GM12891 (cell line): ENCODE data around the gene BCDIN3D.
A peak's percentile ranks its signal among the peaks of the same experiment; 100 is the strongest.

Experiments used
- DNase-seq: peaks from one replicate; pipeline ENCODE4 v3.0.0; 2011; ENCODE audit warnings: low spot score; ENCODE audit not compliant: insufficient read length
- FAIRE-seq: peaks from 2 replicates; lab custom pipeline; 2011; peaks lifted over from hg19 to GRCh38; lab: Jason Lieb, UNC
- PAX5 ChIP-seq: IDR thresholded peaks from 2 replicates; pipeline ENCODE4 v1.6.1; 2011; ENCODE audit warnings: low read length, moderate library complexity, mild to moderate bottlenecking; ENCODE audit not compliant: insufficient read depth, severe bottlenecking
- POLR2A ChIP-seq: IDR thresholded peaks from 2 replicates; pipeline ENCODE4 v1.6.1; 2011; ENCODE audit warnings: low read depth, low read length, control low read depth
- POLR2AphosphoS5 ChIP-seq: IDR thresholded peaks from 2 replicates; pipeline ENCODE4 v1.6.1; 2011; ENCODE audit warnings: low read depth, low read length, control low read depth
- POU2F2 ChIP-seq: IDR thresholded peaks from 2 replicates; pipeline ENCODE4 v1.6.1; 2011; ENCODE audit warnings: low read depth, mild to moderate bottlenecking, control low read depth, low read length, moderate library complexity
- SPI1 ChIP-seq: IDR thresholded peaks from 2 replicates; pipeline ENCODE4 v1.6.1; 2011; ENCODE audit warnings: low read depth, low read length, control low read depth
- TAF1 ChIP-seq: IDR thresholded peaks from 2 replicates; pipeline ENCODE4 v1.6.1; 2011; ENCODE audit warnings: low read depth, low read length, control low read depth

The BCDIN3D gene

DNA sequence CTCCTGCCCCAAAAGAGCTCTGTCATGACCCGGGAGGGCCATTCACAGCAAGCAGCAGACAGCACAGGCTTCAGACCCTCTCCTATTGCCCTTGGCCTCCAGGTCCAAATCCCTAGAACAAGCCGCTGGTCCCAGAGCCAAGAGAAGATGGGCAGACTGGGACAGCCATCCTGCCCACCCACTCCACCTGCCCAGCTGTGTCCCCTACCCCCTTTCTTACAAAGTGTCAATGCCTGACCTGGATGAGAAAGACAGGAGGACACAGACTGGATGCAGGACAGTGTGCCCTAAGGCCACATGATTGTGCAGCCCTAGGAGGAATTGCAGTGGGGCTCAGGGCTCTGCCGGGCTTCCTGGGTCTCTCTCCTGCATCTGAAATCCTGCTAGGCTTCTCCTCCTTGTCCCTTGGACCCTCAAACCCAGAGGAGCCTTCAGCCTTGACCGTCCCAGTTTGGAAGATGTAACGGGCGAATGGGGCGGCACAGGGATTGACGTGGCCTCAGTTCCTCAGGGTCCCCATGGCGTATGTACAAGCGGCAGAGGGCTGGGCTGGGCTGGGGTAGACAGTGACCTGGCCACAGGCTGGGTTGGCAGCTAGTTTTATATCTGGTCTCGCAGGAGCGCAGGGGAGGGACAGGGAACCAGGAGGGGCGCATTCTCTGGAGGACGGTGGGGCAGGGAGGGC, 27.1 kb upstream of the BCDIN3D start:
- TF ChIP-seq POLR2A (no peak), PAX5 (no peak), POU2F2 (no peak), POLR2AphosphoS5 (no peak), SPI1 (no peak), TAF1 (no peak)
- DNase-seq (no peak), FAIRE-seq (no peak)

DNA sequence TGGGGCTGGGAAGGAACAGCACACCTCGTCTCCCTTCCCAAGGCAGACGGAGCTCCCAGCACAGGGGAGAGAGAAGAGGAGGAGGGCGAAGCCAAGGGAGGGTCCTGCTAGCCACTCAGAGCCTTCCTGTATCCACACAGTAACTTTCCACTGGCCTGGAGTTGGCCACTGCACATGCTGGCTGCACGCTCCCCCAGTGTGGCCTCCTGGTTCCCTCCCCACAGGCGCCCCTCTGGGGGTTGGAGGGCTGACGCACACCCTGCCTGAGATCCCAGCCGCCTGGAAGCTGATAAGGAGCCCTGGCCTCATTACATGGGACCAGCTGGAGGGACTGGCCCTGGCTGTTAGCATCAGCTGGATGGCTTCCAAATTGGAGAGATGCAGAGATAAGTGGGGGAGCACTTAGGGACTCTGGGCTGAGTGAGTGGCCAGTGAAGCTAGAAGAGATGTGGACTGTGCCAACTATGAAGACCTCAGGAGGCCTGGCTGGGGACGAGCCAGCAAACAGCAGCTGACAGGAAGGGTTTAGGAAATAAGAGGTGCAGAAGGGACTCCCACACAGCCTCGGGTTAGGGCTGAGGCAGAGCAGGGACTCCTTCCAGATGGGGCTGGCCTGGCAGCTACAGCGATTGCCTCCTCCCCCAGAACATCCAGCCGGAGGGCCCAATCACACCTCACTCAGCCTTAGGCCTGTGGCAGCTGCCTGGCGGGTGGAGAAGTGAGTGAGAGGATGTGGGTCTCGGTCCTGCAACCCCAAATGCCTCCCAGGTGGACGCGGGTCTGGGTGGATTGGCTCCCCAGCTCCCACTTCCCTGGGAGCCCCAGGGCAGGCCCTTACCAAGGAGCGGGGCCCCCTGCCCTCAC, 26.3 kb upstream of the BCDIN3D start:
- FAIRE-seq (no peak), DNase-seq (no peak)
- TF ChIP-seq PAX5 (no peak), TAF1 (no peak), POU2F2 (no peak), POLR2A (no peak), POLR2AphosphoS5 (no peak), SPI1 (no peak)

DNA sequence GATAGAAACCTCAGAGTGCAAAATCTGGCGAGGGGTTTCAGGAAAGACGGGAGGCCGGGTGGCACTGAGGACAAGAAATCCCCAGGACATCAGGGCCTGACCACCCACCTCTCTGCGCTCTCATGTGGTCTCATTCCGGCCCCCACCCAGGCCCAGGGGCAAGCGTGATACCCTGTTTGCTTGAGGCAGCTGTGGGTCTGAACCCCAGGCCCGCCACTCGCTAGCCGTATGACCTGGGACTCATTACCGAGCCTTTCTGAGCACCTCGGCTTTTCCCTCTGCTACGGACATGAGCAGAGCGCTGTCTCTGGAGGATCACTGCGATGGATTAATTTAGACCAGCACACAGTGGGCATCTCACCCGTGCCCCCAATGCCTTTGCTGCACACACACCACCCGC, 25.5 kb upstream of the BCDIN3D start:
- DNase-seq (no peak), FAIRE-seq (no peak)
- no peak for TF ChIP-seq PAX5
- no peak for TF ChIP-seq POLR2A
- no peak for TF ChIP-seq SPI1
- TF ChIP-seq POLR2AphosphoS5 = no peak
- TF ChIP-seq POU2F2 = no peak
- TF ChIP-seq TAF1 = no peak

DNA sequence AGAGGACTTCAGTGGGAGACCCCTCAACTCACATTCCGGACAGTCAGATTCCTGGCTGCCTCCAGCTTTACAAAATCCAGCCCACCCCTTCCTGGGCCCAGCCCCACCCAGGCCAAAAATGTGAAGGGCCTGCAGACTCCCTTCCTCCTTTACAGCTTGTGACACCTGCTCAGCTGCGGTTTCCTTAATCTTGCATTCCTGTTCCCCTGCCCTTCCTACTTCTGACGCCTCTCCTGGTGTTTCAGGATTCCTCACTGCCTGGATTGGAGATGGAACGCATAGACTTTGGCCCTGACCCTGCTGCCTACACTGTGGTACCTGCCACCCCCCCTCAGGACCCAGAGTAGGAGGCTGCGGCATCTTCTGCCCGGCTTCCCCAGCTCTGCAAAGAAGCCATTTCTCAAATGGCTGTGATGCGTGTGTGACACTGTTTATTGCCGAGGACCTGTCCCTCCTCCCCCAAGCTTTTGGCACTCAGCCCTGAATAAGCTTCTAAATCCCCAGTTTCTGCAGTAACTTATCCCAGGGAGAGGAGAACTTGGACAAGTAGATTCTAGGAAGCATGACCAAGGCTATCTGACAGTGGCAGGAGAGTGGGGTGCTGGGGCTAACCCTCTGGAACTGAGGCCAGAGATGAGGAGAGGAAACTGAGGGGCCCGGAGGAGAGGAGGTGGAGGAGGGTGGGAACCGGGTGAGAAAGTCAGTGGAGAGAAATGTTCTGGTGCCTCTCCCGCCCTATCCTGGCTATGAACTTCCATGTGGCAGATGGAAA, 24.9 kb upstream of the BCDIN3D start:
- TF ChIP-seq PAX5 = no peak
- no peak for TF ChIP-seq TAF1
- DNase-seq (no peak), FAIRE-seq (no peak)

DNA sequence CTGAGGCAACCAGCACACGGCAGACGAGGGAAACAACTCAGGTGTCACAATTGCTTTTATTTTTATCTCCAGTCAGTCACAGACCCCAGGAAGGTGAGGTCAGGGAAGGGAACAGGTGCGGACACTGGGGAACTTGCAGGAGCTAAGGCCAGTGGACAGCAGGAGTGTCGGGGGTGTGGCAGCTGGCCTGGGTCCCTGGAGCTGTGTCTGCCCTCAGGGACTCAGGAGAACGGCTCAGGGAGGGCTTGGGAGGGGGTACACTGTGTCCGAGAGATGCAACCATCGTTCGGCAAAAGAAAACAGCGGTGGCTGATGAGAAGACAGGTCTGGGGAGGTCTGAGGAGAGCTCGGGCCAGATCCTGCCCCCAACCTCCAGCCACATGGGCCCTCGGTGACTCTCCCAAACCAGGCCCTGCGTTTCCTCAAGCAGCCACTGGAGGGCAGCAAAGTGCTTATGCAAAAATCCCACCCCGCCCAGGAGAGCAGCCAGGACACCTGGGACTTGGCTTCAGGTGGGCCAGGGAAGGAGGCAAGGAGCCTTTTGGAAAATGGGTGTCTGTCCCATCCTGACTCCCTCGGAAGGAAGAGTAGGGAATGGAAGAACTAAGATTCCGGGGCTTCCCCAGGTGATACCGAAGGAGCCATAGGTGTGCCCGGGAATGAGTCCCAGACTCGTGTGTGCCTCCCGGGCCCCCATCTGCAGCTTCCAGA, 24.1 kb upstream of the BCDIN3D start:
- peak; percentile 93 for DNase-seq
- TF ChIP-seq POLR2A = no peak
- TF ChIP-seq POU2F2 = peak; percentile 98
- peak; percentile 16 for FAIRE-seq

DNA sequence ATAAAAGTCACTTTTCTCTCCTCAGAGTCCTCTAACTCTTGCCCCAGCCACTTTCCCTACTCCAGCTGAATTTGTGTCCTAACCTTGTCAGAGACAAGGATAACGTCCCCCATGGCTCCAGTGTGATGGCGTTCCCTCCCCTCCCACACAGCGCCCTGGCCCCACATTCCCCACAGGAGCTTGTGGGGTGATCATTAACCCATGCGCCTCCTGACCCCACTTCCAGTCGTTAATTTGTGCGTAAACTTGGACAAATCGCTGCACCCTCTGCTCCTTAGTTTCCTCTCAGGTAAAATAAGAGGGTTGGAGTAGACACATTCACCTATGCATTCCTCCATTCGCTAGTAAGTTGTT, 22.9 kb upstream of the BCDIN3D start:
- no peak for FAIRE-seq
- no peak for DNase-seq
- no peak for TF ChIP-seq SPI1
- TF ChIP-seq TAF1 = no peak
- no peak for TF ChIP-seq POU2F2
- TF ChIP-seq PAX5 = no peak
- no peak for TF ChIP-seq POLR2AphosphoS5
- TF ChIP-seq POLR2A = no peak

DNA sequence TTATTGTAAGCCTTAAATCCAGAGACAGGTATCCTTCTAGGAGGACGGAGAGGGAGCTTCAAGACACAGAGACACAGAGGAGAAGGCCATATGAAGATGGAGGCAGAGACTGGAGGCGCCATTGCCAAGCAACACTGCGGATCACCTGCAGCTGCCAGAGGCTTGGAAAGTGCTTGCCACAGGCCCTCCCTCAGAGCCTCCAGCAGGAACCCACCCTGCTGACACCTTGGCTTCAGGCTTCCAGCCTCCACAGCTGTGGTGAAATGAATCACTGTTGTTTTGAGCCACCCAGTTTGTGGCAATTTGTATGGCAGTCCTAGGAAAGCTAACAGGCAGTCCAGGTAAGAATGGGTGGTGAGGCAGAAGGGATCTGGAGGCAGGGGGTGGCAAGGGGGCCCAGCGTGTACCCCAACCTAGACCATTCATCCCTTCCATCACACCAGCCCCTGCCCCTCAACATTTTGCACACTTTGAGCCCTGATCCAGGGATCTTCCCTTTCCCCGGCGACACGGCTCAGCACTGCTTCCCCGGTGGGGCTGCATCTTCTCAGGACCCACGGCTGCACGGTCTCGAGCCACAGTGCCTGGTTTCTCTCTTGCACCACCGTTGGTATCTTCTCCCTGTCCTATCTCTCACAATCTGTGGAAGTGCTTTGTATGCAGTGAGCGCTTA, 22.3 kb upstream of the BCDIN3D start:
- TF ChIP-seq SPI1 (no peak), POU2F2 (no peak), TAF1 (no peak), PAX5 (no peak), POLR2AphosphoS5 (no peak), POLR2A (no peak)

DNA sequence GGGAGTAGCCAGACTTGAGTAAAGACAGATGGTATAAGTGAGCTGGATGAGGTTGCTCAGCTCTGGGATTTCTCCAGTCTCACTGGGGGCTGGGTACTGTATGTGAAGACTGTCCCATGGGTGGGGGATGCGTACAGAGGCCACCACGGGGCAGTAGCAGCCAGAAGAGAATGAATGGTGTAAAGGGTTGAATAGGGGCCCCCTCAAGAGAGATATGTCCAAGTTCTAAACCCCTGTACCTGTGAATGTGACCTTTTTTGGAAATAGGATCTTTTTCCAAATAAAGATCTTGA, 21.8 kb upstream of the BCDIN3D start:
- FAIRE-seq (no peak), DNase-seq (no peak)
- no peak for TF ChIP-seq POU2F2
- TF ChIP-seq PAX5 = no peak
- TF ChIP-seq POLR2A = no peak
- TF ChIP-seq POLR2AphosphoS5 = no peak
- TF ChIP-seq SPI1 = no peak
- no peak for TF ChIP-seq TAF1

More for the DNA sequence above, 22.3 kb upstream of the BCDIN3D start:
- FAIRE-seq = no peak
- DNase-seq = no peak
